HG02870 (cell line): Measurements from ENCODE around the gene ONECUT2.

Experiments
- ATAC-seq: cut with Tn5 transposase; IDR thresholded peaks from one replicate; pipeline ENCODE4 v1.9.1; 2021; ENCODE audit warnings: mild to moderate bottlenecking, moderate library complexity; ENCODE audit not compliant: unreplicated experiment

Gene ONECUT2

GRCh38 chr18:57431002-57431382 lies 4.2 kb upstream of the ONECUT2 start:
- ATAC-seq: no peak

DNA sequence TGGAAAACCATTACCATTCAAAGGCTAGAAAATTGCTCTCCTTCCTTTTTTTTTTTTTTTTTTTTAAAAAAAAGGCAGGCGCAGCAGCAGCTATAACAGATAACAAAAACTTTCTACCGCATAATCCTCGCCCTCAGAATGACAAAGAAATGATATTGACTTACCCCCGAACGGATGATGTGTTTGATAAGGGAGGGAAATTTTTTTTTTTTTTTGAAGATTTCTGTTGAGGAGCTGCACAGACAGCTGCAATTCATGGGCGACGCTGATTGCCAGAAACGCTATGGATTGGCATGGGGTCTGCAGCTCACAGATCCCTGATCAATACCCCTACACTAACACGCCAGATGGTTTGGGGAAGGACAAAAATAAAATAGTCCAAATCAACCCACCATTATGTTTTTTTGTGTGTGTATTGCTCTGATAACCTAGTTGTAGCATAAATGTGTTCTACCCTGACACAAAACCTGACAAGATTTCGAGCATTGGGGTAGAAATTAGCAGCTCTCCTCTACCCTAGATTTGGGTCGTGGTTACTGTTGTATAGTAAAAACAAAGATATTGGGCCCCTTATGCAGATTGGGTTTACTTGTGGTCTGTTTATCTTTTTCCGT lies 3.6 kb upstream of the ONECUT2 start:
- ATAC-seq: no peak

DNA sequence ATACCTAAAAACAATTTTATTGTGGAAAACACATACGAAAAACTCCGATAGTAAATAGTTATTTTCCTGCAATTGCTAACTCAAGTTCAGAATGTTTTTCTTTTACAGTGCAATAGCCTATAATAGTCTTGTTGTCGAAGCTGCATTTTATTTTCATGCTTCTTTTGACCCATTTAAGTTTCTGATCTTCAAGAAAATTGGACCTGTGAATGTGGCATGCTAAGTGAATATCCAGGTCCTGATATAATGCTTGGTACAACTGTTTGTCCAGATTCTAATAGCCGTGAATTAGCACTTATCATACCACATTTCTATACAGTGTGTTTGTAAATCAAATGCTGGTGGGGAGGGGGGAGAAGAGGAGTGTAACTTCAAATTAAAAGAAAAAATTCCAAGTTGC lies 3.0 kb upstream of the ONECUT2 start:
- no peak for ATAC-seq

DNA sequence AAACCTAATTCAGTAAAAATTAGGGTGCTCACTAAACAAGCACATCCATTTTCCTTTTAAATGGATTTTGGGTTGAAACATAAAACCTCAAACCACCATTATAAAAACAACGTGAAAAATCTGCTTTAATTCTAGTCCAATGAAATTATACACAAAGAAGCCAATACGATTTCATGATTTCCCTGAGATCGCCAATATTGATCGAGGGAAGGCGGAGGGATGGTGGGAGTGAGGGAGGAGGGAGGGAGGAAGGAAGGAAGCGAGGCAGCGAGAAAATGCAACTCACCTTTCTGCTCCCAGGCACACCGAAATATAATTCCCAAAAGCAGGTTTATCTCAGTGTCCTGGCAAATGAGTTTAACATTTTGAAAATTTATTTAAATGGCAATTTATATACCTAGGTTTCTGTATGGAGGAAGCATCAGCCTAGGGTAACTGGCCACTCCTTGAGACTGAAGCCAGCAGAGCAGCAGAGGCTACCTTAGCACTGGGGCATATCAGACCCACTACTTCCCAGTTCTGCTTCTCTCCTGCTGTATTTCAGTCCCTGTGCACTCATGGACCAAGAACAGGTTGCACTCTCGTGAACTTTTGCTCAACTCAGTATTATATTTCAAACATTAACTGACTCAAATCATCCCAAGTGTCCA lies 2.3 kb upstream of the ONECUT2 start:
- ATAC-seq: no peak

DNA sequence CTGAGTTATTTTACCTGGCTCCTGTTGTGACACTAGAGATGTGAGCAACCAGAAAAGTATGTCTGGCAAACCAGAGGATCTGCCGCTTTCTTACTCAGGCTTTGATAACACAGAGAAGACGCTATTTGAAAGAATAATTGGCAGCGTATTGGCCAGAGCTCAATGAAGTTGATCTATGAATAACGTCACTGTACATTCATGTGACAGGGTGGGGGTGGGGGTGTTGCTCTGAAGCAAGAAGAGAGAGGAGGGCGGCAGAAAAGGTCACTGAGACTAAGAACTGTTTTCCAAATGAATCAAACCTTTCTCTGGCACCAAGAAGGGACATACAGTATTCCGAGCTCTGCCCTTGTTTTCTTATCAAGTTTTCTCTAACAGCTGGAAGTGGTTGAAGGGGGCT lies 1.7 kb upstream of the ONECUT2 start:
- ATAC-seq: no peak

- ATAC-seq: no peak
Measured at GRCh38 chr18:57433934-57434535, 1.1 kb upstream of the ONECUT2 start.

DNA sequence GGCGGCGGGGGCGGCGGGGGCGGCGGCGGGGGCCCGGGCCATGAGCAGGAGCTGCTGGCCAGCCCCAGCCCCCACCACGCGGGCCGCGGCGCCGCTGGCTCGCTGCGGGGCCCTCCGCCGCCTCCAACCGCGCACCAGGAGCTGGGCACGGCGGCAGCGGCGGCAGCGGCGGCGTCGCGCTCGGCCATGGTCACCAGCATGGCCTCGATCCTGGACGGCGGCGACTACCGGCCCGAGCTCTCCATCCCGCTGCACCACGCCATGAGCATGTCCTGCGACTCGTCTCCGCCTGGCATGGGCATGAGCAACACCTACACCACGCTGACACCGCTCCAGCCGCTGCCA lies 644 bp downstream of the ONECUT2 start:
- ATAC-seq: no peak

GRCh38 chr18:57436191-57436964 lies 1.2 kb downstream of the ONECUT2 start:
- ATAC-seq: no peak

- no peak for ATAC-seq
Measured at GRCh38 chr18:57436965-57437333, 1.8 kb downstream of the ONECUT2 start.

- ATAC-seq: no peak
Measured at GRCh38 chr18:57437402-57437765, 2.2 kb downstream of the ONECUT2 start.

- ATAC-seq: peak; percentile 43
Measured at GRCh38 chr18:57437766-57438671, 2.8 kb downstream of the ONECUT2 start.

DNA sequence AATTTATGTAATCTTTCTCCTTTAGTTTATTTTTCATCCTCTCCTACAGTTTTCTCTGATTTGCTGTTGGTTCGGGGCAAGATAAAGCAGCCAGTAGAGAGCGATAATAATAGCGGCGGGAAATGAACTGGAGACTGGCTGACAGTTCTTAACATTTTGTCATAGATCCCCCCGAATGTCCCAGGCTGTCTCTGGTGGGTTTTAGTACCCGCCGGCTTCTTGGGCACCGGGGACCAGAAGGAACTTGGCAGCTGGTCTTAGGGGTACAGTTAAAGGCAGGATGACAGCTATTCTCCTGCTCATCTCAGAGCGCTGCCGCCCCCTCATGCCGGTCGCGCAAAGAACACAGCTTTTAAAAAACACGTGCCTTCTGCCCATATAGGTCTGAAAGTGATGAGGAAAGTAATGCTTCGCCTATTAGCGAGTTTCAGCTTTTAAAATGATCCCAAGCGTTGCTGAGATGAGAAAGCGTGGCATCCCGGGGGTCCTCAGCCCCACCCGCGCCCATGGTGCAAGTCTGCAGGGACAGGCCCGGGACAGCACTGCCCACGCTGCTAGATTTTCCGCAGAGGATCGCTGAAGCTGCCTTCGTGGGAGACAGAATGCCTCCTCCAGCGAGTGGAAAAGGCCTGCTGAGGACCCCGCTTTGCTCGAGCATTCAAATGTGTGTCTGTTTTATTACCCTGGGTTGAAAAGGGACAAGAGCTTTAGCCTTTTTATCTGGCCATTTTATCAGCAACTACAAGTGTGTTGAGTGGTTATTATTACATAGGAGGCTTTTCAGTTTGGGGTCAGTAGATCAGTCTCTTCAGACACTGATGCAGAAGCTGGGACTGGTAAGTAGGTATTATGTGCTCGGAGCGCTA lies 3.8 kb downstream of the ONECUT2 start:
- no peak for ATAC-seq

DNA sequence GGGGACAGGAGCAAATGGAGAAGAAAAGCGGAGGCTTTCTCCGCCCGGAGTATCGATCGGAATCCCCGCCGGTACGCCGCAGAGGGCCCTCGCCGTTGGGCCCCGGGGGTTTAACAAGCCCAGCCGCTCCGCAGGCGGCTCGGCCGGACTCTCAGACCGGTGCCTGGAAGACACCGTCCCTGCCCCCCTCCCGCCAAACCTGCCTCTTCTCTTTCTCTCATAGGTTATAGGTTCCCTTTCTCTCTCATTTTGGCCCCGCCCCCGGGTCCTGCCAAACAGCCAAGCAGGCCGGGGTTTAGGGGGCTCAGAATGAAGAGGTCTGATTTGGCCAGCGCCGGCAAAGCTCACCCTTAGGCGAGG lies 4.4 kb downstream of the ONECUT2 start:
- no peak for ATAC-seq

DNA sequence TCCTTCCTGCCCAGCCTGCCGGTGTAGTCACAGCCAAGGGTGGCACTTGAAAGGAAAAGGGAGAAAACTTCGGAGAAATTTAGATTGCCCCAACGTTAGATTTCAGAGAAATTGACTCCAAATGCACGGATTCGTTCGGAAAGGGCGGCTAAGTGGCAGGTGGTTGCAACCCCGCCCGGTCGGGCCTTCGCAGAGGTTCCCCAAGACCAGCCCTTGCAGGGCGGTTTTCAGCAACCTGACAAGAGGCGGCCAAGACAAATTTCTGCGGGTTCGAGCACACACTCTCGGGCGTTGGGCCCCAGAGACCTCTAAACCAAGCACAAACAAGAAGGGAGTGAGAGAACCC lies 4.8 kb downstream of the ONECUT2 start:
- ATAC-seq: no peak

DNA sequence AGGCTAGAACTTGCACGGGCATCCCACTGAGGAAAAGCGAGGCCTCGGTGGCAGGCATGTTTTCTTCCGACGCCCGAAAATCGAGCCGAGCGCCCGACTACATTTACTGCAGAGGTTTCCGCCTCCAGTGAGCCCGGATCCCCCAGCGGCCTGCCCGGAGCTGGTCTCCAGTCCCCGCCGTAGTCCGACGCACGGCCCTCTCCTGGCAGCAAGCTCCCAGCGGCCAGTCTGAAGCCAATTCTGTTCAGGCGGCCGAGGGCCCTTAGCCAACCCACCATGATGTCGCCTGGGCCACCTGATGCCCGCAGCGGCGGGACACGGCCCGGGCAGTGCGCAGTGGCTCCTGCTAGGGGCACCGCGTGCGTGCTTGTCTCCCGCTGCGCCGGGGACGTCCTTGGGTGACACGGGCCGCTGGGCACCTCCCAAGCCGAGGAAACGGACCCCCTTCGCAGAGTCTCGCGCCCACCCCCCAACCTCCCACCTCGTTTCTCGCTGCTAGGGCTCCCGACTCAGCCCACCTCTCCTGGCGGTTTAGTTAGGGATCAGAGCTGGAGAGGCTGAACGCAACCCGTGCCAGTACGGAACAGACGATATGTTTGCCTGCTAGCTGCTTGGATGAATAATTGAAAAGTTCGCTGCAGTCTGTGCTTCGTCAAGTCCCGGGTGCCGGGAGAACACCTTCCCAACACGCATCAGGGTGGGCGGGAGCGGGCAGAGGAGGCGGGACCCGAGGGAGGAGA lies 5.3 kb downstream of the ONECUT2 start:
- no peak for ATAC-seq

DNA sequence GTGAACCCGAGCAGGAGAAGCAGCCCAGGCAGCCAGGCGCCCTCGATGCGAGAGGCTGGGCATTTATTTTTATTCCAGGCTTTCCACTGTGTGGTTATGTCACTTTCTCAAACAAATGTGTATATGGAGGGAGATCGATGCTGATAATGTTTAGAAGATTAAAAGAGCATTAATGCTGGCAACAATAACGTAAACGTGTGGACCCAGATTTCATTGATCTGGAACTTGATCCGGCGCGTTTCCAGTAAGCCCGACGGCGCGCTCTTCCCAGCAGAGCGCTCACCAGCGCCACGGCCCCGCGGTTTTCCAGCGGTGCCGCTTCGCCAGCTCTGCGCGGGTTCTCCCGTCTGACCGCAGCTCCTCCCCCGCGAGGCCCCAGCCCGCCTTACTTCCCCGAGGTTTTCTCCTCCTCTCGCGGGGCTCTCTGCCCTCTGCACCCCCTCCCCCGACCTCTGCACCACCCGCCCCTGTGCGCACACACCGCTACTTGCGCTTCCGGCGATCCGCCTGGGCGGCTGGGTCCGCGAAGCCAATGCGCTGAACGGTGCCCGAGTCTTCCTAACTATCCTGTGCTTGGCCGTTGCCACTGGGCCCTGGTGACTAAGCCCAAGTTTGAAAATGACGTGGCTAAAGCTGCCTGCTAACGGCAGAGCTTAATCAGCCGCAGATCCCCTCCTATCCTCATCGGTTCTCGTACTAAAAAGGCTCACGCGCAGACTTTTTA lies 6.1 kb downstream of the ONECUT2 start:
- ATAC-seq: no peak

- no peak for ATAC-seq
Measured at GRCh38 chr18:57443247-57443646, 8.1 kb downstream of the ONECUT2 start.

DNA sequence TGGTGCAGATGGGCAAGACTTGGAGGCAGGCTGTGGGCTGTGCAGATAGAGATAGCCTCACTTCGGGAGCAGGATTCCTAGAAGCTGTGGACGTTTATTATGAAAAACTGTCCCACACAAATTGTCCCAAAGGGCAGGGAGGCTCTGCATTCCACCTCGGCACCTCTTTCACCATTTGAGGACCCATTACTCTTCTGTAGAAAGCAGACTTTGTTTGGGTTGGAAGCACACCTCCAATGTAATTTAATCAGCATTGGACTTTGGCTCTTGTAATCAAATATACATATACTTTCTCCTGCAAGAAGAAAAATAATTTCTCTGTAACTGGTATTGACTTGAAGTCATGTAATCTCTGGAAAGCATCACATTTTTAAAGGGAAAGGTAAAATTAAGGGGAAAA lies 8.5 kb downstream of the ONECUT2 start:
- ATAC-seq: no peak

DNA sequence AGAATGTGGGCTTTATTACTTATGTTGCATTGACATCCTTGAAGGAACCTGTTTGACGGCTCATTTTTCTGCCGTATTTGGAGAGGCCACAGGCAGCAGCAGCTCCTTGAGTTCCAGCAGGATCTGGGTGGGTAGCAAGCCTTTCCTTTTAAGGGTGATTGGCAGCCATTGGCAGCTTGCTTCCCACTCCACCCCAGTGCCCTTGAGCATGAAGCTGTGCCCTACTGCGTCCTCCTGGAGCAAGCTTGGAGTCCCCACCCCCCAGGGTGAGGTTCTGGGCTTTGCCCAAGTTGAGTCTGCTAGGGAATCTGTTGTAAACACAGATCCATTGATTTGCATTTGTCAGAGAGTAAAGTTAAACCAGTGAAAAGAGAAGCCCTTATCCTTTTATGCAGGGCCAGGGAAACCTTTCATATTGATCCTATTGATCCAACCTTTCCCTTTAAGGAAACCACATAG lies 9.2 kb downstream of the ONECUT2 start:
- no peak for ATAC-seq
